SK-N-SH (cell line): ENCODE measurements around the gene CDK1. TPM values are rescaled to one million over a fixed set of nuclear protein-coding genes. Genes with fewer than 3 reads are reported as not detected.

Experiments
- CTCF ChIA-PET: fragments of 300-600, 350-600 bp; formaldehyde crosslinking; extraction: SDS; loops from one replicate; lab custom pipeline; 2021; lab: Yijun Ruan, JAX
- POLR2A ChIA-PET: fragments of 350-600 bp; sonication (Branson Sonifier 250); formaldehyde crosslinking; extraction: SDS; loops from one replicate; lab custom pipeline; 2020; ENCODE audit warnings: antibody characterized with exemption, inconsistent platforms; lab: Yijun Ruan, JAX
- DNase-seq: peaks from one replicate; pipeline ENCODE4 v3.0.0; 2012
- H2AFZ ChIP-seq: fragments of 200-600 bp; sonication (generic); 2 replicates; pipeline ENCODE4 v1.8.1; 2016; ENCODE audit warnings: antibody characterized with exemption, mild to moderate bottlenecking, low read depth
- H3F3A ChIP-seq: fragments of 200-600 bp; sonication (generic); replicated peaks from 2 replicates; pipeline ENCODE3; 2016; ENCODE audit warnings: antibody characterized with exemption, mild to moderate bottlenecking; ENCODE audit not compliant: insufficient read depth
- H3K27ac ChIP-seq, 2 experiments: fragments of 200-500 bp in 1 of 2; fragments of 200-600 bp in 1 of 2; sonication (Bioruptor generic) in 1 of 2; sonication (generic), shearing (Covaris generic) in 1 of 2; 2 replicates each; pipeline versions ENCODE4 v1.5.1 to v1.6.1; 2014 to 2016; ENCODE audit warnings: low read depth in 2 of 2, inconsistent platforms in 1 of 2, low read length in 1 of 2, mild to moderate bottlenecking in 1 of 2, mixed read lengths in 1 of 2
- H3K27me3 ChIP-seq: fragments of 200-600 bp; sonication (generic), shearing (Covaris generic); 2 replicates; pipeline ENCODE4 v1.6.1; 2016; ENCODE audit warnings: mixed run types; ENCODE audit not compliant: insufficient read depth
- H3K36me3 ChIP-seq, 2 experiments: fragments of 200-500 bp in 1 of 2; fragments of 200-600 bp in 1 of 2; sonication (Bioruptor generic) in 1 of 2; sonication (generic) in 1 of 2; replicated peaks in 1 of 2; 2 replicates each; pipeline versions ENCODE3 to v1.5.1; 2014 to 2016; ENCODE audit warnings: low read length in 1 of 2, mild to moderate bottlenecking in 1 of 2; ENCODE audit not compliant: insufficient read depth in 2 of 2, control insufficient read depth in 1 of 2
- H3K4me1 ChIP-seq, 2 experiments: fragments of 200-500 bp in 1 of 2; fragments of 200-600 bp in 1 of 2; sonication (Bioruptor generic) in 1 of 2; sonication (generic), shearing (Covaris generic) in 1 of 2; 2 replicates each; pipeline versions ENCODE4 v1.5.1 to v1.6.1; 2014 to 2016; ENCODE audit warnings: low read depth in 1 of 2, low read length in 1 of 2, mixed run types in 1 of 2; ENCODE audit not compliant: insufficient read depth in 2 of 2, control insufficient read depth in 1 of 2
- H3K4me2 ChIP-seq: fragments of 200-600 bp; sonication (generic), shearing (Covaris generic); 2 replicates; pipeline ENCODE4 v1.6.1; 2017; ENCODE audit warnings: mixed run types
- H3K4me3 ChIP-seq, 2 experiments: fragments of 200-500 bp in 1 of 2; fragments of 200-600 bp in 1 of 2; sonication (Bioruptor generic) in 1 of 2; sonication (generic), shearing (Covaris generic) in 1 of 2; 2 replicates each; pipeline versions ENCODE4 v1.5.1 to v1.8.1; 2014 to 2016; ENCODE audit warnings: low read depth in 2 of 2, inconsistent platforms in 1 of 2, low read length in 1 of 2, mild to moderate bottlenecking in 1 of 2, mixed read lengths in 1 of 2, moderate library complexity in 1 of 2
- H3K79me2 ChIP-seq: fragments of 200-600 bp; sonication (generic); 2 replicates; pipeline ENCODE4 v1.8.1; 2017; ENCODE audit warnings: mild to moderate bottlenecking; ENCODE audit not compliant: insufficient read depth
- H3K9ac ChIP-seq: fragments of 200-600 bp; sonication (generic); 2 replicates; pipeline ENCODE4 v1.6.1; 2017; ENCODE audit warnings: mixed run types
- H3K9me2 ChIP-seq: fragments of 200-600 bp; sonication (generic); 2 replicates; pipeline ENCODE4 v1.6.1; 2017; ENCODE audit warnings: mixed run types
- H3K9me3 ChIP-seq: fragments of 200-600 bp; sonication (generic); 2 replicates; pipeline ENCODE4 v1.6.1; 2017; ENCODE audit warnings: mixed run types, mild to moderate bottlenecking, moderate library complexity
- H4K20me1 ChIP-seq: fragments of 200-600 bp; sonication (generic); 2 replicates; pipeline ENCODE4 v1.6.1; 2017; ENCODE audit warnings: mild to moderate bottlenecking, mixed run types; ENCODE audit not compliant: insufficient read depth
- CHD2 ChIP-seq: fragments of 150-350 bp; IDR thresholded peaks from 2 replicates; pipeline ENCODE4 v1.6.1; 2018; ENCODE audit warnings: low read length; ENCODE audit not compliant: partially characterized antibody
- CTCF ChIP-seq: fragments of 200-600 bp; sonication (generic); IDR thresholded peaks from 2 replicates; pipeline ENCODE4 v1.6.1; 2017; ENCODE audit warnings: antibody characterized with exemption, mild to moderate bottlenecking, moderate library complexity
- ELF1 ChIP-seq: IDR thresholded peaks from 2 replicates; pipeline ENCODE4 v1.4.0; 2012
- EP300 ChIP-seq, 2 experiments: IDR thresholded peaks; 2 replicates each; pipeline versions ENCODE4 v1.4.0 to v1.6.1; 2012; ENCODE audit warnings: borderline replicate concordance in 1 of 2, low read depth in 1 of 2, low read length in 1 of 2
- EZH2phosphoT487 ChIP-seq: fragments of 200-600 bp; sonication (generic); IDR thresholded peaks from 2 replicates; pipeline ENCODE4 v1.6.1; 2017; ENCODE audit warnings: low read depth, mixed run types, mild to moderate bottlenecking, antibody characterized with exemption, moderate library complexity, borderline replicate concordance
- FOSL2 ChIP-seq: IDR thresholded peaks from 2 replicates; pipeline ENCODE4 v1.4.0; 2012; ENCODE audit warnings: low read depth, mild to moderate bottlenecking, moderate library complexity, borderline replicate concordance
- FOXJ3 ChIP-seq: sonication (generic); formaldehyde crosslinking; IDR thresholded peaks from 2 replicates; pipeline ENCODE4 v1.5.1; 2020; ENCODE audit warnings: mild to moderate bottlenecking, missing genetic modification reagents
- FOXM1 ChIP-seq: IDR thresholded peaks from 2 replicates; pipeline ENCODE4 v1.4.0; 2012; ENCODE audit warnings: low read depth, mild to moderate bottlenecking
- GATA2 ChIP-seq: sonication (generic); formaldehyde crosslinking; IDR thresholded peaks from 2 replicates; pipeline ENCODE4 v1.5.0; 2020; ENCODE audit warnings: mild to moderate bottlenecking, missing genetic modification reagents
- MEF2A ChIP-seq: IDR thresholded peaks from 2 replicates; pipeline ENCODE4 v1.4.0; 2012; ENCODE audit warnings: low read depth, borderline replicate concordance
- NFIC ChIP-seq: IDR thresholded peaks from 2 replicates; pipeline ENCODE4 v1.4.0; 2012; ENCODE audit warnings: borderline replicate concordance
- NRF1 ChIP-seq: IDR thresholded peaks from 2 replicates; pipeline ENCODE4 v1.6.1; 2012; ENCODE audit warnings: low read depth, mild to moderate bottlenecking, low read length
- POLR2AphosphoS5 ChIP-seq: IDR thresholded peaks from 2 replicates; pipeline ENCODE4 v1.6.1; 2012; ENCODE audit warnings: low read depth, low read length
- RAD21 ChIP-seq: IDR thresholded peaks from 2 replicates; pipeline ENCODE4 v1.6.1; 2012; ENCODE audit warnings: mild to moderate bottlenecking, low read length
- RCOR1 ChIP-seq: fragments of 150-350 bp; IDR thresholded peaks from 2 replicates; pipeline ENCODE4 v1.6.1; 2017; ENCODE audit warnings: antibody characterized with exemption, low read length
- RFX5 ChIP-seq: IDR thresholded peaks from 2 replicates; pipeline ENCODE4 v1.6.1; 2012; ENCODE audit warnings: mild to moderate bottlenecking, improper control_type of control experiment, low read length
- RXRA ChIP-seq: IDR thresholded peaks from 2 replicates; pipeline ENCODE4 v1.4.0; 2012; ENCODE audit warnings: low read depth, mild to moderate bottlenecking, borderline replicate concordance
- SIN3A ChIP-seq: IDR thresholded peaks from 2 replicates; pipeline ENCODE4 v1.6.1; 2012; ENCODE audit warnings: low read depth, mild to moderate bottlenecking, low read length, moderate library complexity, borderline replicate concordance
- SMC3 ChIP-seq: IDR thresholded peaks from 2 replicates; pipeline ENCODE4 v1.6.1; 2012; ENCODE audit warnings: low read depth, low read length, improper control_type of control experiment
- TAF1 ChIP-seq: IDR thresholded peaks from 2 replicates; pipeline ENCODE4 v1.6.1; 2012; ENCODE audit warnings: low read depth, mild to moderate bottlenecking, low read length, moderate library complexity, borderline replicate concordance
- TCF12 ChIP-seq: IDR thresholded peaks from 2 replicates; pipeline ENCODE4 v1.4.0; 2012
- TEAD4 ChIP-seq: IDR thresholded peaks from 2 replicates; pipeline ENCODE4 v1.4.0; 2012; ENCODE audit warnings: mild to moderate bottlenecking, borderline replicate concordance; ENCODE audit not compliant: insufficient read depth
- YY1 ChIP-seq: IDR thresholded peaks from 2 replicates; pipeline ENCODE4 v1.4.0; 2012; ENCODE audit warnings: low read depth, mild to moderate bottlenecking
- WGBS: methylation state at CpG from one replicate; pipeline ENCODE4 v1.1.6; 2017; ENCODE audit warnings: low lambda C conversion rate; 5-methylcytosine and 5-hydroxymethylcytosine counted together
- polyA plus RNA-seq, 3 experiments: library from polyadenylated mRNA; depleted of rRNA; stranded (reverse); fragments of >200 nt; gene quantifications; 2 replicates each; pipeline ENCODE4 v1.2.3, GENCODE V29; 2012
- TF ChIP-seq, protein P1 (sequence below): IDR thresholded peaks from 2 replicates; pipeline ENCODE4 v1.4.0; 2012; ENCODE audit warnings: low read depth, borderline replicate concordance
- TF ChIP-seq, protein P2 (sequence below): fragments of 150-350 bp; IDR thresholded peaks from 2 replicates; pipeline ENCODE4 v1.6.1; 2016; ENCODE audit warnings: mild to moderate bottlenecking, low read depth, low read length
- TF ChIP-seq, protein P3 (sequence below): fragments of 150-350 bp; IDR thresholded peaks from 2 replicates; pipeline ENCODE4 v1.6.1; 2017; ENCODE audit warnings: antibody characterized with exemption, low read length, low read depth, borderline replicate concordance
- TF ChIP-seq, protein P4 (sequence below): IDR thresholded peaks from 2 replicates; pipeline ENCODE4 v1.4.0; 2012; ENCODE audit warnings: low read depth

CDK1 gene
- polyA plus RNA-seq, 1 of the 3 experiments (the other 2 are of a cell fraction): 20.8 TPM

DNA sequence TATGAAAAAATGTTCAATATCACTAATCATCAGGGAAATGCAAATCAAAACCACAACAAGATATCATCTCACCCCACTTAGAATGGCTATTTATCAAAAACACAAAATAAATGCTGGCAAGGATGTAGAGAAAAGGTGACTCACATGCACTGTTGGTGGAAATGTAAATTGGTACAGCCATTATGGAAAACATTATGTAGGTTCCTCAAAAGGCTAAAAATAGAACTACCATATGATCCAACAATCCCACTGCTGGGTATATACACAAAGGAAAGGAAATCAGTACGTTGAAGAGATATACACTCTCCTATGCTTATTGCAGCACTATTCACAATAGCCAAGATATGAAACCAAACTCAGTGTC lies 50.2 kb downstream of the CDK1 start:
- 15% methylated on average over 1 of the region's 1 CpG for WGBS
- no peak for DNase-seq
- H3K4me2 ChIP-seq: peak overlapping the region; percentile 72
- no peaks in the 10 kb centered on the region for H3K27me3 ChIP-seq
- no peaks in the 10 kb centered on the region for H3K9me2 ChIP-seq
- peaks cover 2 to 16% of the 10 kb centered on the region in 2 experiments; a peak in 2 of 4 replicates for H3K4me1 ChIP-seq
- H3K36me3 ChIP-seq: no peaks in the 10 kb centered on the region
- no peaks in the 10 kb centered on the region for H3K9me3 ChIP-seq
- no peaks in the 10 kb centered on the region for H4K20me1 ChIP-seq
- peak overlapping the region; percentile 52 for H2AFZ ChIP-seq
- H3K9ac ChIP-seq: peak overlapping the region; percentile 32; the same call in 1 of the 2 replicates
- H3F3A ChIP-seq: peaks cover 24% of the 10 kb centered on the region
- peak overlapping the region; percentile 80 to 91; a peak in 3 of 4 replicates for H3K27ac ChIP-seq
- POLR2A ChIA-PET: no interaction called here
- H3K79me2 ChIP-seq: no peaks in the 10 kb centered on the region
- CTCF ChIA-PET: interaction anchor here (0.9 to 1.1 kb wide), 2 partner anchors 12 to 21 kb away, joined by 3 read pairs; no protein-coding TSS in a partner anchor
- peak overlapping the region in 1 of 2 experiments; percentile 42; a peak in 2 of 4 replicates for H3K4me3 ChIP-seq
- TF ChIP-seq ELF1 (no peak), CHD2 (no peak), RCOR1 (no peak), NFIC (peak; percentile 71), SMC3 (no peak), TEAD4 (no peak; the same call in 1 of the 2 replicates), RFX5 (no peak), FOXM1 (no peak), CTCF (no peak), YY1 (no peak; the same call in 1 of the 2 replicates), MEF2A (peak; percentile 62), FOSL2 (peak; percentile 64; the same call in 1 of the 2 replicates), GATA2 (no peak), FOXJ3 (CRISPR knock-in tag) (no peak), EZH2phosphoT487 (no peak), RAD21 (no peak), EP300 (IDR thresholded peaks at IDR 0.05; ENCODE audit: borderline replicate concordance in 1 of 2, low read depth in 1 of 2, low read length in 1 of 2) (peak in 1 of 2 experiments; percentile 14; a peak in 1 of 4 replicates), POLR2AphosphoS5 (no peak), TCF12 (peak; percentile 58; the same call in 1 of the 2 replicates), RXRA (no peak; the same call in 1 of the 2 replicates), TAF1 (no peak), SIN3A (no peak), NRF1 (no peak)
- TF ChIP-seq, protein P1, sequence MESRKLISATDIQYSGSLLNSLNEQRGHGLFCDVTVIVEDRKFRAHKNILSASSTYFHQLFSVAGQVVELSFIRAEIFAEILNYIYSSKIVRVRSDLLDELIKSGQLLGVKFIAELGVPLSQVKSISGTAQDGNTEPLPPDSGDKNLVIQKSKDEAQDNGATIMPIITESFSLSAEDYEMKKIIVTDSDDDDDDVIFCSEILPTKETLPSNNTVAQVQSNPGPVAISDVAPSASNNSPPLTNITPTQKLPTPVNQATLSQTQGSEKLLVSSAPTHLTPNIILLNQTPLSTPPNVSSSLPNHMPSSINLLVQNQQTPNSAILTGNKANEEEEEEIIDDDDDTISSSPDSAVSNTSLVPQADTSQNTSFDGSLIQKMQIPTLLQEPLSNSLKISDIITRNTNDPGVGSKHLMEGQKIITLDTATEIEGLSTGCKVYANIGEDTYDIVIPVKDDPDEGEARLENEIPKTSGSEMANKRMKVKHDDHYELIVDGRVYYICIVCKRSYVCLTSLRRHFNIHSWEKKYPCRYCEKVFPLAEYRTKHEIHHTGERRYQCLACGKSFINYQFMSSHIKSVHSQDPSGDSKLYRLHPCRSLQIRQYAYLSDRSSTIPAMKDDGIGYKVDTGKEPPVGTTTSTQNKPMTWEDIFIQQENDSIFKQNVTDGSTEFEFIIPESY: no peak
- TF ChIP-seq, protein P2, sequence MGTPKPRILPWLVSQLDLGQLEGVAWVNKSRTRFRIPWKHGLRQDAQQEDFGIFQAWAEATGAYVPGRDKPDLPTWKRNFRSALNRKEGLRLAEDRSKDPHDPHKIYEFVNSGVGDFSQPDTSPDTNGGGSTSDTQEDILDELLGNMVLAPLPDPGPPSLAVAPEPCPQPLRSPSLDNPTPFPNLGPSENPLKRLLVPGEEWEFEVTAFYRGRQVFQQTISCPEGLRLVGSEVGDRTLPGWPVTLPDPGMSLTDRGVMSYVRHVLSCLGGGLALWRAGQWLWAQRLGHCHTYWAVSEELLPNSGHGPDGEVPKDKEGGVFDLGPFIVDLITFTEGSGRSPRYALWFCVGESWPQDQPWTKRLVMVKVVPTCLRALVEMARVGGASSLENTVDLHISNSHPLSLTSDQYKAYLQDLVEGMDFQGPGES: no peak
- TF ChIP-seq, protein P3, sequence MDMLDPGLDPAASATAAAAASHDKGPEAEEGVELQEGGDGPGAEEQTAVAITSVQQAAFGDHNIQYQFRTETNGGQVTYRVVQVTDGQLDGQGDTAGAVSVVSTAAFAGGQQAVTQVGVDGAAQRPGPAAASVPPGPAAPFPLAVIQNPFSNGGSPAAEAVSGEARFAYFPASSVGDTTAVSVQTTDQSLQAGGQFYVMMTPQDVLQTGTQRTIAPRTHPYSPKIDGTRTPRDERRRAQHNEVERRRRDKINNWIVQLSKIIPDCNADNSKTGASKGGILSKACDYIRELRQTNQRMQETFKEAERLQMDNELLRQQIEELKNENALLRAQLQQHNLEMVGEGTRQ: no peak
- TF ChIP-seq, protein P4, sequence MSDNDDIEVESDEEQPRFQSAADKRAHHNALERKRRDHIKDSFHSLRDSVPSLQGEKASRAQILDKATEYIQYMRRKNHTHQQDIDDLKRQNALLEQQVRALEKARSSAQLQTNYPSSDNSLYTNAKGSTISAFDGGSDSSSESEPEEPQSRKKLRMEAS: no peak
